Fibroblast of lung (primary cell): ENCODE data around the gene FBXO9. TPM values are rescaled to one million over a fixed set of nuclear protein-coding genes. Genes with fewer than 3 reads are reported as not detected.

Experiments
- DNase-seq, 2 donors: peaks; one replicate each; pipeline versions ENCODE4 v3.0.0 to v3.0.0-alpha.2; 2010; ENCODE audit warnings: low read depth in 2 of 2
- H2AFZ ChIP-seq: 2 replicates; pipeline ENCODE4 v1.5.1; 2012; ENCODE audit warnings: low read length, control low read depth, inconsistent platforms
- H3K27ac ChIP-seq: 2 replicates; pipeline ENCODE4 v1.5.1; 2011; ENCODE audit warnings: low read length, control low read depth; ENCODE audit not compliant: insufficient read depth
- H3K27me3 ChIP-seq: 2 replicates; pipeline ENCODE4 v1.5.1; 2011; ENCODE audit warnings: mild to moderate bottlenecking, low read length; ENCODE audit not compliant: control insufficient read depth, insufficient read depth
- H3K36me3 ChIP-seq: 2 replicates; pipeline ENCODE4 v1.5.1; 2011; ENCODE audit warnings: low read length; ENCODE audit not compliant: control insufficient read depth, insufficient read depth
- H3K4me1 ChIP-seq: 2 replicates; pipeline ENCODE4 v1.5.1; 2011; ENCODE audit warnings: low read length; ENCODE audit not compliant: control insufficient read depth, insufficient read depth; ENCODE audit errors: extremely low read depth
- H3K4me2 ChIP-seq: 2 replicates; pipeline ENCODE4 v1.5.1; 2011; ENCODE audit warnings: low read length, control low read depth; ENCODE audit not compliant: insufficient read depth; ENCODE audit errors: extremely low read depth
- H3K4me3 ChIP-seq, 4 experiments: fragments of 200-600 bp in 1 of 4; sonication (generic) in 1 of 4; replicated peaks in 1 of 4; 2 replicates each; pipeline ENCODE4 v1.5.1; 2011 to 2016; ENCODE audit warnings: low read length in 4 of 4, low read depth in 3 of 4, mild to moderate bottlenecking in 3 of 4, control low read depth in 2 of 4, inconsistent platforms in 1 of 4, mixed read lengths in 1 of 4; ENCODE audit not compliant: insufficient read depth in 1 of 4; ENCODE audit errors: control extremely low read depth in 1 of 4
- H3K79me2 ChIP-seq: 2 replicates; pipeline ENCODE4 v1.5.1; 2012; ENCODE audit warnings: mild to moderate bottlenecking, low read length, inconsistent platforms; ENCODE audit not compliant: control insufficient read depth, insufficient read depth
- H3K9ac ChIP-seq: 2 replicates; pipeline ENCODE4 v1.5.1; 2011; ENCODE audit warnings: mild to moderate bottlenecking, low read length, control low read depth; ENCODE audit not compliant: insufficient read depth
- H3K9me3 ChIP-seq: 2 replicates; pipeline ENCODE4 v1.5.1; 2012; ENCODE audit warnings: low read depth, low read length; ENCODE audit not compliant: control insufficient read depth, insufficient read depth
- H4K20me1 ChIP-seq: 2 replicates; pipeline ENCODE4 v1.5.1; 2011; ENCODE audit warnings: low read length; ENCODE audit not compliant: control insufficient read depth, insufficient read depth; ENCODE audit errors: extremely low read depth
- CTCF ChIP-seq, 2 donors: IDR thresholded peaks in 1 of 2; conservative IDR thresholded peaks in 1 of 2; 1 replicate in 1 of 2; 2 replicates in 1 of 2; pipeline ENCODE4 v1.5.1; 2011 to 2012; ENCODE audit warnings: low read length in 2 of 2, control low read depth in 1 of 2, inconsistent platforms in 1 of 2, low read depth in 1 of 2, mild to moderate bottlenecking in 1 of 2
- EZH2 ChIP-seq: IDR thresholded peaks from 2 replicates; pipeline ENCODE4 v1.5.1; 2012; ENCODE audit warnings: low read length, control low read depth, mild to moderate bottlenecking; ENCODE audit errors: missing control alignments
- polyA plus RNA-seq, 2 donors: library from polyadenylated mRNA; depleted of rRNA in 1 of 2; stranded (reverse) in 1 of 2; unstranded in 1 of 2; fragments of >200 nt; gene quantifications; 2 replicates each; pipeline ENCODE4 v1.2.1, GENCODE V29; 2011 to 2012; ENCODE audit warnings: missing spikeins in 1 of 2
- total RNA-seq: library from RNA; depleted of rRNA; stranded (reverse); fragments of >200 nt; gene quantifications from 2 replicates; pipeline ENCODE4 v1.2.1, GENCODE V29; 2014

The FBXO9 gene
- total and polyA plus RNA-seq, 2 donors (not counting 1 experiment from before 2014, with no cell fraction given): 44.8 to 65.2 TPM

GRCh38 chr6:53095716-53096115, 30.5 kb downstream of the FBXO9 start:
- no peak overlapping the region for H3K4me2 ChIP-seq

DNA sequence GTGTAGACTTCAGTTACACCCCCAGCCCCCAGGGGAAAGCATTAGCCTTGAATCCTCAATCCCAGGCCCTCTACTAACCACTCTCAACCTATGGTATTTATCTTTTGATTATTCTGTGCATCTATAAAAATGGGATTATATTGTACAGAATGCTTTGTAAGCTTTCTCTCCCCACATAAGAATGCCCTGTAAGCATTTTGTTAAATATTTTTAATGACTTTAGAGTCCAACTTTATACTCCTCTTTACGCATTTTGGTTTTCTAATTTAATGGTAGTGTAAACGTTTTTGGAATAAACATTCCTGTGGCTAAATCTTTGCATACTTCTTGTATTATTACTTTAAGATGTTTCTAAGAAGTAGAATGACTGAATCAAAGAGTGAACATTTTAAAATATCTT, 35.4 kb downstream of the FBXO9 start:
- TF ChIP-seq CTCF (conservative IDR thresholded peaks at IDR 0.05 in 1 of 2, IDR thresholded peaks at IDR 0.05 in 1 of 2; ENCODE audit: low read depth in 1 of 2, low read length in 2 of 2) (no peak), EZH2 (no peak)
- Histone ChIP-seq H4K20me1 (no peaks in the 10 kb centered on the region), H3K27ac (no peak overlapping the region), H3K4me1 (no peaks in the 10 kb centered on the region), H3K4me2 (no peak overlapping the region), H3K36me3 (peaks cover 11% of the 10 kb centered on the region), H3K79me2 (no peaks in the 10 kb centered on the region), H2AFZ (no peak overlapping the region), H3K27me3 (no peaks in the 10 kb centered on the region), H3K9ac (no peak overlapping the region), H3K4me3 (no peak overlapping the region), H3K9me3 (no peaks in the 10 kb centered on the region)
- DNase-seq: no peak

More at GRCh38 chr6:53095716-53096115, 30.5 kb downstream of the FBXO9 start:
- no peaks in the 10 kb centered on the region for H3K79me2 ChIP-seq
- no peaks in the 10 kb centered on the region for H3K9me3 ChIP-seq
- no peak for TF ChIP-seq EZH2
- no peak for TF ChIP-seq CTCF (conservative IDR thresholded peaks at IDR 0.05 in 1 of 2, IDR thresholded peaks at IDR 0.05 in 1 of 2; ENCODE audit: low read depth in 1 of 2, low read length in 2 of 2)
- no peak overlapping the region for H3K27ac ChIP-seq
- no peaks in the 10 kb centered on the region for H4K20me1 ChIP-seq
- no peak overlapping the region for H3K4me3 ChIP-seq
- H2AFZ ChIP-seq: no peak overlapping the region
- no peaks in the 10 kb centered on the region for H3K27me3 ChIP-seq
- peaks cover 10% of the 10 kb centered on the region for H3K36me3 ChIP-seq
- peak in 1 of 2 donors; percentile 58 for DNase-seq
- no peaks in the 10 kb centered on the region for H3K4me1 ChIP-seq
- H3K9ac ChIP-seq: no peak overlapping the region

GRCh38 chr6:53101006-53101405, 35.8 kb downstream of the FBXO9 start:
- no peak overlapping the region for H3K4me3 ChIP-seq
- H3K27ac ChIP-seq: no peak overlapping the region
- no peaks in the 10 kb centered on the region for H3K27me3 ChIP-seq
- H3K9me3 ChIP-seq: no peaks in the 10 kb centered on the region
- H2AFZ ChIP-seq: no peak overlapping the region
- H3K4me2 ChIP-seq: no peak overlapping the region
- TF ChIP-seq CTCF (conservative IDR thresholded peaks at IDR 0.05 in 1 of 2, IDR thresholded peaks at IDR 0.05 in 1 of 2; ENCODE audit: low read depth in 1 of 2, low read length in 2 of 2) (no peak), EZH2 (no peak)
- no peak for DNase-seq
- no peaks in the 10 kb centered on the region for H3K79me2 ChIP-seq
- no peak overlapping the region for H3K9ac ChIP-seq
- no peaks in the 10 kb centered on the region for H4K20me1 ChIP-seq
- H3K4me1 ChIP-seq: no peaks in the 10 kb centered on the region
- peaks cover 9% of the 10 kb centered on the region for H3K36me3 ChIP-seq
